ENCODE measurements around the gene ACSBG1. TPM values are rescaled to one million over a fixed set of nuclear protein-coding genes. Genes with fewer than 3 reads are reported as not detected.

The ACSBG1 gene
- total RNA-seq, 1 donor from 2014 or later, result 3.4 TPM

GRCh38 chr15:78201281-78202190, 32.8 kb downstream of the ACSBG1 start:
- intact Hi-C loops (cut with DNase I), result no loop called here
- peaks cover 4% of the 10 kb centered on the region for H3K4me1 ChIP-seq
- H3K27me3 ChIP-seq, result no peaks in the 10 kb centered on the region
- no peaks in the 10 kb centered on the region for H3K36me3 ChIP-seq
- TF ChIP-seq CTCF (IDR thresholded peaks at IDR 0.05) (no peak), POLR2A (IDR thresholded peaks at IDR 0.05) (no peak), POLR2AphosphoS5 (IDR thresholded peaks at IDR 0.05; ENCODE audit: insufficient read depth in 1 of 2, low read depth in 1 of 2) (no peak)
- peak in 1 of 2 donors; percentile 40 for DNase-seq (ENCODE audit: extremely low spot score in 2 of 2)
- no peaks in the 10 kb centered on the region for H3K9me3 ChIP-seq
- no peak overlapping the region for H3K4me3 ChIP-seq
- H3K27ac ChIP-seq, result no peak overlapping the region

GRCh38 chr15:78200276-78200930, 34.0 kb downstream of the ACSBG1 start:
- no peaks in the 10 kb centered on the region for H3K9me3 ChIP-seq
- TF ChIP-seq CTCF (IDR thresholded peaks at IDR 0.05) (no peak), POLR2A (IDR thresholded peaks at IDR 0.05) (no peak), POLR2AphosphoS5 (IDR thresholded peaks at IDR 0.05; ENCODE audit: insufficient read depth in 1 of 2, low read depth in 1 of 2) (no peak)
- intact Hi-C loops (cut with DNase I), result no loop called here
- H3K27me3 ChIP-seq, result no peaks in the 10 kb centered on the region
- no peak overlapping the region for H3K27ac ChIP-seq
- no peaks in the 10 kb centered on the region for H3K36me3 ChIP-seq
- H3K4me3 ChIP-seq, result no peak overlapping the region
- DNase-seq (ENCODE audit: extremely low spot score in 2 of 2), result no peak
- H3K4me1 ChIP-seq, result no peaks in the 10 kb centered on the region

GRCh38 chr15:78197632-78198031, 36.7 kb downstream of the ACSBG1 start:
- intact Hi-C loops (cut with DNase I), result loop anchor here (5.0 kb wide), 1 partner anchor 85 kb away; no protein-coding TSS in a partner anchor
- Histone ChIP-seq H3K27ac (no peak overlapping the region), H3K36me3 (no peaks in the 10 kb centered on the region), H3K4me1 (no peaks in the 10 kb centered on the region), H3K27me3 (no peaks in the 10 kb centered on the region), H3K9me3 (no peaks in the 10 kb centered on the region), H3K4me3 (no peak overlapping the region)
- no peak for DNase-seq (ENCODE audit: extremely low spot score in 2 of 2)
- TF ChIP-seq POLR2A (IDR thresholded peaks at IDR 0.05) (no peak), POLR2AphosphoS5 (IDR thresholded peaks at IDR 0.05; ENCODE audit: insufficient read depth in 1 of 2, low read depth in 1 of 2) (no peak)

- H3K27ac ChIP-seq, result no peak overlapping the region
- DNase-seq (ENCODE audit: extremely low spot score in 2 of 2), result no peak
- H3K4me3 ChIP-seq, result no peak overlapping the region
- no peaks in the 10 kb centered on the region for H3K27me3 ChIP-seq
- H3K36me3 ChIP-seq, result no peaks in the 10 kb centered on the region
- peak; percentile 55 to 61 (median 57) for TF ChIP-seq CTCF (IDR thresholded peaks at IDR 0.05)
- no peak for TF ChIP-seq POLR2A (IDR thresholded peaks at IDR 0.05)
- intact Hi-C loops (cut with DNase I), result loop anchor here (5.0 kb wide), 1 partner anchor 83 kb away; no protein-coding TSS in a partner anchor
- no peaks in the 10 kb centered on the region for H3K9me3 ChIP-seq
- no peaks in the 10 kb centered on the region for H3K4me1 ChIP-seq
These were observed 38.6 kb downstream of the ACSBG1 start for GRCh38 chr15:78195735-78196201.

- Histone ChIP-seq H3K36me3 (no peaks in the 10 kb centered on the region), H3K9me3 (no peaks in the 10 kb centered on the region), H3K4me3 (no peak overlapping the region), H3K27me3 (no peaks in the 10 kb centered on the region), H3K4me1 (no peaks in the 10 kb centered on the region), H3K27ac (no peak overlapping the region)
- TF ChIP-seq POLR2AphosphoS5 (IDR thresholded peaks at IDR 0.05; ENCODE audit: insufficient read depth in 1 of 2, low read depth in 1 of 2) (no peak), CTCF (IDR thresholded peaks at IDR 0.05) (no peak), POLR2A (IDR thresholded peaks at IDR 0.05) (no peak)
- intact Hi-C loops (cut with DNase I), result no loop called here
- DNase-seq (ENCODE audit: extremely low spot score in 2 of 2), result no peak
These were observed 39.8 kb downstream of the ACSBG1 start for GRCh38 chr15:78194568-78194925.

All from vagina (tissue), 2 donors.